Panc1 (cell line): ENCODE results near the gene CEMIP.

ENCODE experiments used
- TCF7L2 ChIP-seq: IDR thresholded peaks from 2 replicates; pipeline ENCODE4 v1.6.1; 2011; ENCODE audit warnings: mild to moderate bottlenecking, low read depth, low read length, inconsistent platforms
- TF ChIP-seq, protein P1 (sequence below): fragments of 450-650 bp; IDR thresholded peaks from 2 replicates; pipeline ENCODE4 v1.5.1; 2017; ENCODE audit warnings: mild to moderate bottlenecking

DNA sequence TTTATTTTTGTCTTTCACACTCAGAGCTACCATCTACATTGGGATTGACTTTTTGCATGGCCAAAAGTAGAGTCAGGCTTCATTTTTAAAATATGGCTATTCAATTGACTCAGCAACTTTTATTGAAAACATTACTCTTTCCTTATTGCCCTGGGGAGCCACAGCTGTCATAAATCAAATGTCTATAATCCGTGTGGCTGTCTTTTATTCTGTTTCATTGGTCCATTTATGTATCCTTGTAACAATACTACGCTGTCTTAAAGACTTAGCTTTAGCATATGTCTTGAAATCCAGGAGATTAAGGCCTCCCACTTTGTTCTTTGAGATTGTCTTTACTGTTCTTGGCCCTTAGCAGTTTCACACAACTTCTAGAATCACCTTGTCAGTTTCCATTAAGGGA, 55.2 kb downstream of the CEMIP start:
- TF ChIP-seq, protein P1, sequence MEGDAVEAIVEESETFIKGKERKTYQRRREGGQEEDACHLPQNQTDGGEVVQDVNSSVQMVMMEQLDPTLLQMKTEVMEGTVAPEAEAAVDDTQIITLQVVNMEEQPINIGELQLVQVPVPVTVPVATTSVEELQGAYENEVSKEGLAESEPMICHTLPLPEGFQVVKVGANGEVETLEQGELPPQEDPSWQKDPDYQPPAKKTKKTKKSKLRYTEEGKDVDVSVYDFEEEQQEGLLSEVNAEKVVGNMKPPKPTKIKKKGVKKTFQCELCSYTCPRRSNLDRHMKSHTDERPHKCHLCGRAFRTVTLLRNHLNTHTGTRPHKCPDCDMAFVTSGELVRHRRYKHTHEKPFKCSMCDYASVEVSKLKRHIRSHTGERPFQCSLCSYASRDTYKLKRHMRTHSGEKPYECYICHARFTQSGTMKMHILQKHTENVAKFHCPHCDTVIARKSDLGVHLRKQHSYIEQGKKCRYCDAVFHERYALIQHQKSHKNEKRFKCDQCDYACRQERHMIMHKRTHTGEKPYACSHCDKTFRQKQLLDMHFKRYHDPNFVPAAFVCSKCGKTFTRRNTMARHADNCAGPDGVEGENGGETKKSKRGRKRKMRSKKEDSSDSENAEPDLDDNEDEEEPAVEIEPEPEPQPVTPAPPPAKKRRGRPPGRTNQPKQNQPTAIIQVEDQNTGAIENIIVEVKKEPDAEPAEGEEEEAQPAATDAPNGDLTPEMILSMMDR: no peak
- TF ChIP-seq TCF7L2: no peak
